ENCODE data around the gene ZNF888.

GRCh38 chr19:52880895-52881389, 42.3 kb downstream of the ZNF888 start:
- TF ChIP-seq CTCF (conservative IDR thresholded peaks at IDR 0.05; ENCODE audit: low read depth, low read length) (no peak), EZH2 (IDR thresholded peaks at IDR 0.05; ENCODE audit: low read length, unreplicated experiment) (no peak)

All from PC-3 (cell line).